Activated T-cell treated with anti-CD3 and anti-CD28 coated beads, Interleukin-2, amount 50 U/mL, for 24 hours (primary cell): ENCODE data around the gene CNGA1.

Experiments
- DNase-seq: peaks from one replicate; pipeline ENCODE4 v3.0.0-alpha.2; 2020
- H3K27ac Mint-ChIP-seq: 2 replicates; pipeline ENCODE4 v1.8.0; 2020; ENCODE audit warnings: mild to moderate bottlenecking, mixed read lengths
- H3K27me3 Mint-ChIP-seq: 2 replicates; pipeline ENCODE4 v1.8.0; 2020; ENCODE audit warnings: mixed read lengths
- H3K36me3 Mint-ChIP-seq: 2 replicates; pipeline ENCODE4 v1.8.0; 2020; ENCODE audit warnings: low read depth, mixed read lengths
- H3K4me1 Mint-ChIP-seq: 2 replicates; pipeline ENCODE4 v1.8.0; 2020; ENCODE audit warnings: low read depth, mixed read lengths
- H3K4me3 Mint-ChIP-seq: 2 replicates; pipeline ENCODE4 v1.8.0; 2020; ENCODE audit warnings: mild to moderate bottlenecking, moderate library complexity, mixed read lengths
- H3K9me3 Mint-ChIP-seq: 2 replicates; pipeline ENCODE4 v1.8.0; 2020; ENCODE audit warnings: mixed read lengths

The CNGA1 gene

DNA sequence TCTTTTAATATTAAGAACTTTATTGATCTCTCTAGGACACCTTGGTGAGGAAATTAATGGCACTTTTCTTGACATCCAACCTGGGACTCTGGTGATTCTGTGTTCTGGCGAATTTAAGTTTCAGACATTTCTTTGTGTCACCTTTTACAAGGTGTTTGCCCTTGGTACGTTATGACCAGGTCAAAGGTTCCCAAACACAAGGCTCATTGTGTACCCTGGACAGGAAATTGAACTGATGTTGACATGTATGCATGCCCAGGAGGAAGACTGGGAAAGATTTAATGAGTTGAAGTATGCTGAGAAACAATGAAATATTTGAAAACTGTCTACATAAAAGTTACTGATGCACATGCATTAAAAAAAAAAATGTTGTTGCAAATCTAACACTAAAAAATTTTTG, 22.2 kb upstream of the CNGA1 start:
- Mint-ChIP-seq H3K4me1 (peaks cover 77% of the 10 kb centered on the region), H3K27ac (no peak overlapping the region), H3K36me3 (peaks cover 23% of the 10 kb centered on the region), H3K9me3 (peaks cover 4% of the 10 kb centered on the region), H3K27me3 (no peaks in the 10 kb centered on the region), H3K4me3 (no peak overlapping the region)
- no peak for DNase-seq

DNA sequence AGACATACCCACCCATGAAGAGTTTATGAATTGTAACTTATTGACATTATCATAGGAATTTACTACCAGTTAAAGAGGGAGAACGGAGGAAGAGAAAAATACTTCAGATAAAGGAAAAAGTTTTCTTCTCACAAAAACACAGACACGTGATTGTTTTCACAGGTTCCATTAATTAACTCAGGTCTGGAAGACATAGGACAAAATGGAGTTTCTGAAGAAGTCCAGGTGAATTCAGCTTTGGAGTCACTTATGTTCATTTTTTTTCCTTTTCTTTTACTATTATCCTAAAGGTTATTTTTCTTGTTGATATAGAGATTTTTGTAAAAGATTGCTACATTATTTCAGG, 20.6 kb upstream of the CNGA1 start:
- peaks cover 23% of the 10 kb centered on the region for H3K36me3 Mint-ChIP-seq
- peaks cover 4% of the 10 kb centered on the region for H3K9me3 Mint-ChIP-seq
- no peak overlapping the region for H3K4me3 Mint-ChIP-seq
- peaks cover 77% of the 10 kb centered on the region for H3K4me1 Mint-ChIP-seq
- peak overlapping the region; percentile 95 for H3K27ac Mint-ChIP-seq
- DNase-seq, result no peak
- no peaks in the 10 kb centered on the region for H3K27me3 Mint-ChIP-seq

- no peak for DNase-seq
- Mint-ChIP-seq H3K36me3 (peaks cover 23% of the 10 kb centered on the region), H3K9me3 (peaks cover 4% of the 10 kb centered on the region), H3K4me3 (peak overlapping the region; percentile 30), H3K27ac (peak overlapping the region; percentile 95), H3K27me3 (peaks cover 3% of the 10 kb centered on the region), H3K4me1 (peaks cover 68% of the 10 kb centered on the region)
Measured at GRCh38 chr4:48035952-48036351, 19.5 kb upstream of the CNGA1 start.

GRCh38 chr4:48033825-48034413, 17.4 kb upstream of the CNGA1 start:
- H3K27me3 Mint-ChIP-seq, result peaks cover 3% of the 10 kb centered on the region
- H3K4me1 Mint-ChIP-seq, result peaks cover 73% of the 10 kb centered on the region
- no peak overlapping the region for H3K4me3 Mint-ChIP-seq
- H3K9me3 Mint-ChIP-seq, result peaks cover 4% of the 10 kb centered on the region
- peak; percentile 65 for DNase-seq
- H3K27ac Mint-ChIP-seq, result peak overlapping the region; percentile 80
- peaks cover 23% of the 10 kb centered on the region for H3K36me3 Mint-ChIP-seq

- no peak overlapping the region for H3K27ac Mint-ChIP-seq
- H3K9me3 Mint-ChIP-seq, result peaks cover 4% of the 10 kb centered on the region
- no peak for DNase-seq
- H3K36me3 Mint-ChIP-seq, result peaks cover 25% of the 10 kb centered on the region
- H3K4me3 Mint-ChIP-seq, result no peak overlapping the region
- peaks cover 3% of the 10 kb centered on the region for H3K27me3 Mint-ChIP-seq
- peaks cover 75% of the 10 kb centered on the region for H3K4me1 Mint-ChIP-seq
Measured at GRCh38 chr4:48033412-48033811, 16.9 kb upstream of the CNGA1 start.

GRCh38 chr4:48032721-48033120, 16.2 kb upstream of the CNGA1 start:
- Mint-ChIP-seq H3K4me3 (no peak overlapping the region), H3K36me3 (peaks cover 29% of the 10 kb centered on the region)
- DNase-seq, result no peak

DNA sequence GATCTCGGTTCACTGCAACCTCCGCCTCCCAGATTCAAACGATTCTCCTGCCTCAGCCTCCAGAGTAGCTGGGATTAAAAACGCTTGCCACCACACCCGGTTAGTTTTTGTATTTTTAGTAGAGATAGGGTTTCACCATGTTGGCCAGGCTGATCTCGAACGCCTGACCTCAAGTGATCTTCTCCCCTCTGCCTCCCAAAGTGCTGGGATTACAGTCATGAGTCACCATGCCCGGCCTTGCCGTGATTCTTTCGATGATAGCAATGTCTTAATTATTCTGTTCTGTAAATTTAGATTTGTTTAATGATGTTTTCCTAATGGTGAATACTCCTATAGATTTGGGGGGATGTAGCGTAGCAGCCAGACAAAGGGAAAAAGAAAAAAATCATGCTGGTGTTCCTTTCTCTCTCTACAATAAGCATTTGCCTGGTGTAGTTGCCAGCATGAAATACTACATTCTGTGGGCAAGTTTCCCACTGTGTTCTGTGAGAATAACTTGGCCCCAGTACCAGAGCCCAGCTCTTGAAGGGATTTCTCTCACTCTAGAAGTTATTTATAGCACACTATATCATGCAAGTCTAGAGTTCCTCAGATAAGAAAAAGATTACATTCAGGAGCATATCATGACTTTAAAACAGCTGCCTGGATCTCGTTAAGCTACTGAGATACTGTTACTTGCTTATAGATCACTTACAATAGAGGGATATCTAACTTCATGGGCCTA, 15.5 kb upstream of the CNGA1 start:
- peaks cover 3% of the 10 kb centered on the region for H3K27me3 Mint-ChIP-seq
- no peak for DNase-seq
- H3K9me3 Mint-ChIP-seq, result peaks cover 2% of the 10 kb centered on the region
- no peak overlapping the region for H3K4me3 Mint-ChIP-seq
- peaks cover 26% of the 10 kb centered on the region for H3K36me3 Mint-ChIP-seq
- no peak overlapping the region for H3K27ac Mint-ChIP-seq
- peaks cover 81% of the 10 kb centered on the region for H3K4me1 Mint-ChIP-seq

More at GRCh38 chr4:48032721-48033120, 16.2 kb upstream of the CNGA1 start:
- Mint-ChIP-seq H3K9me3 (peaks cover 4% of the 10 kb centered on the region), H3K27ac (no peak overlapping the region), H3K4me1 (peaks cover 77% of the 10 kb centered on the region), H3K27me3 (peaks cover 3% of the 10 kb centered on the region)

GRCh38 chr4:48030470-48030869, 14.0 kb upstream of the CNGA1 start:
- no peak for DNase-seq
- H3K4me3 Mint-ChIP-seq, result no peak overlapping the region
- H3K27me3 Mint-ChIP-seq, result peaks cover 3% of the 10 kb centered on the region
- no peaks in the 10 kb centered on the region for H3K9me3 Mint-ChIP-seq
- peaks cover 24% of the 10 kb centered on the region for H3K36me3 Mint-ChIP-seq
- H3K27ac Mint-ChIP-seq, result no peak overlapping the region
- H3K4me1 Mint-ChIP-seq, result peaks cover 69% of the 10 kb centered on the region

DNA sequence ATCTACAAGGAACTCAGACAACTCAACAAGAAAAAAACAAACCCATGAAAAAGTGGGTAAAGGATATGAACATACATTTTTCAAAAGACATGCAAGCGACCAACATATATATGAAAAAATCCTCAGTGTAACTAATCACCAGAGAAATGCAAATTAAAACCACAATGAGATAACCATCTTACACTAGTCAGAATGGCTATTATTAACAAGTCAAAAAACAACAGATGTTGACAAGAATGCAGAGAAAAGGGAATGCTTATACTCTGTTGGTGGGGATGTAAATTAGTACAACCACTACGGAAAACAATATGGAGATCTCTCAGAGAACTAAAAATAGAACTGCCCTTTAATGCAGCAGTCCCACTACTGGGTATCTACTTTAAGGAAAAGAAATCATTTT, 12.2 kb upstream of the CNGA1 start:
- H3K27ac Mint-ChIP-seq, result no peak overlapping the region
- no peaks in the 10 kb centered on the region for H3K9me3 Mint-ChIP-seq
- H3K36me3 Mint-ChIP-seq, result peaks cover 22% of the 10 kb centered on the region
- no peak for DNase-seq
- H3K4me3 Mint-ChIP-seq, result no peak overlapping the region
- H3K27me3 Mint-ChIP-seq, result peaks cover 10% of the 10 kb centered on the region
- H3K4me1 Mint-ChIP-seq, result peaks cover 54% of the 10 kb centered on the region

- H3K4me1 Mint-ChIP-seq, result peaks cover 47% of the 10 kb centered on the region
- H3K27me3 Mint-ChIP-seq, result peaks cover 10% of the 10 kb centered on the region
- H3K9me3 Mint-ChIP-seq, result no peaks in the 10 kb centered on the region
- no peak for DNase-seq
- H3K4me3 Mint-ChIP-seq, result no peak overlapping the region
- no peak overlapping the region for H3K27ac Mint-ChIP-seq
- H3K36me3 Mint-ChIP-seq, result peaks cover 22% of the 10 kb centered on the region
Measured at GRCh38 chr4:48027653-48028052, 11.2 kb upstream of the CNGA1 start.

DNA sequence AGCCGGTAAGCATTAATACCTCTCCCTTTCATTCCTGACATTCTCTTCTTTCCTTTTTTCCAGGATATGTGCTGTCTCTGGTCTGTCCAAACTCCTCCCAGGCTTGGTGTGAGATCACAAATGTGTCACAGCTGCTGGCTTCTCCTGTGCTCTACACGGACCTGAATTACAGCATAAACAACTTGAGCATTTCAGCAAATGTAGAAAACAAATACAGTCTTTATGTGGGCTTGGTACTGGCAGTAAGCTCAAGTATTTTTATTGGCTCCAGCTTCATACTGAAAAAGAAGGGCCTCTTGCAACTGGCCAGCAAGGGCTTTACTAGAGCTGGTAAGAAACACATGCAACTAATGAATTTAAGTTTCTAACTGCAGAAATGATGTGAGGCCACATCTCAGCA, 8.5 kb upstream of the CNGA1 start:
- Mint-ChIP-seq H3K36me3 (peaks cover 25% of the 10 kb centered on the region), H3K27me3 (peaks cover 7% of the 10 kb centered on the region), H3K27ac (no peak overlapping the region), H3K4me1 (peaks cover 56% of the 10 kb centered on the region), H3K9me3 (peaks cover 2% of the 10 kb centered on the region), H3K4me3 (no peak overlapping the region)
- DNase-seq, result no peak

- no peak overlapping the region for H3K4me3 Mint-ChIP-seq
- no peak overlapping the region for H3K27ac Mint-ChIP-seq
- H3K27me3 Mint-ChIP-seq, result peaks cover 7% of the 10 kb centered on the region
- no peak for DNase-seq
- H3K36me3 Mint-ChIP-seq, result peaks cover 25% of the 10 kb centered on the region
- H3K9me3 Mint-ChIP-seq, result peaks cover 2% of the 10 kb centered on the region
- peaks cover 59% of the 10 kb centered on the region for H3K4me1 Mint-ChIP-seq
Measured at GRCh38 chr4:48024522-48024921, 8.0 kb upstream of the CNGA1 start.

- H3K36me3 Mint-ChIP-seq, result peaks cover 18% of the 10 kb centered on the region
- DNase-seq, result no peak
- H3K4me1 Mint-ChIP-seq, result peaks cover 50% of the 10 kb centered on the region
- no peak overlapping the region for H3K4me3 Mint-ChIP-seq
- peaks cover 10% of the 10 kb centered on the region for H3K27me3 Mint-ChIP-seq
- H3K27ac Mint-ChIP-seq, result no peak overlapping the region
- H3K9me3 Mint-ChIP-seq, result peaks cover 2% of the 10 kb centered on the region
Measured at GRCh38 chr4:48022192-48022799, 5.8 kb upstream of the CNGA1 start.

GRCh38 chr4:48021100-48021499, 4.6 kb upstream of the CNGA1 start:
- Mint-ChIP-seq H3K4me1 (peaks cover 53% of the 10 kb centered on the region), H3K4me3 (no peak overlapping the region), H3K27ac (peak overlapping the region; percentile 5), H3K36me3 (peaks cover 13% of the 10 kb centered on the region), H3K27me3 (peaks cover 10% of the 10 kb centered on the region), H3K9me3 (peaks cover 2% of the 10 kb centered on the region)
- DNase-seq, result no peak

DNA sequence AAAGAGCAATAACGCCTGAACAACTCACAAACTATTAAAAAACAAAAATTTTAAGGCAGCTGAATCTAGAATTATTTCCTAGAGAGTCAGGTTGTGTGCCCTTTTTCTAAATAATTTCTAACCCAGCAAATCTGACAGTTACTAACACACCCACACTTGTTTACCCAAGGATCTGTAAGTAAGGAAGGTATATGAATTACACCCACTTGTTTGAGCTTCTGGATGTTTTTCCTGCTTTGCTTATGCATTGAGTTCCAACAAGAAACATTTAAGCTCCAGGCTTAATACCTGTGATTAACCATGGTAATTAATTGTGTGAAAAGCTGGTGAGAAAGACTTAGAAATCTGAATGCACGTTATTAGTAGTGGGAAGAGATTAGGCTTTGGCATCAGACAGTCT, 1.6 kb upstream of the CNGA1 start:
- Mint-ChIP-seq H3K27ac (no peak overlapping the region), H3K4me1 (peaks cover 56% of the 10 kb centered on the region), H3K9me3 (peaks cover 2% of the 10 kb centered on the region), H3K27me3 (peaks cover 16% of the 10 kb centered on the region), H3K4me3 (no peak overlapping the region), H3K36me3 (peaks cover 3% of the 10 kb centered on the region)
- no peak for DNase-seq
